NCI-H1105 (cell line): Measurements from ENCODE around the gene CENPU.
"Not testable (repeated sequence)": the region's sequence is repeated elsewhere in the genome, so short reads cannot be mapped to it uniquely, and the experiment has no call there.

Experiments
- DNase-seq: peaks from one replicate; lab custom pipeline; 2025; lab: John Stamatoyannopoulos, UW

CENPU gene

GRCh38 chr4:184664445-184665210, 69.3 kb downstream of the CENPU start:
- no peak for DNase-seq

DNA sequence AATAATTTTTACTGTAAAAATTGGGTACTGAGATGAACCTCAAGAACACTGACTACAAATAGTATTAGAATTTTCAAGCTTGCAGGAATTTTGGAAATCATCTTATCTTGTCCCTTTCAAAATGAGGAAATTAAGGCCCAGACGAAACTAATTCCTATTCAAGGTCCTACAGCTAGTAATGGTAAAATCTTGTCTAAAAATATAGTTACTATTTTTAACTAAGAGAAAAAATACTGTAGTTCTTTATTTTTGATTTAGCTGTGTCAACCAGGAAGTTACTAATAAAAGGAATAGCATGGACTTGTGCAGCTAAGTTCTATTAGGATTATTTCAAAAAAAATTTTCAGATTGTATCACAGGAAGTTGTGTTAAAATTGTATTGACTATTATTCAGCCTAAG, 71.7 kb downstream of the CENPU start:
- DNase-seq, result no peak

DNA sequence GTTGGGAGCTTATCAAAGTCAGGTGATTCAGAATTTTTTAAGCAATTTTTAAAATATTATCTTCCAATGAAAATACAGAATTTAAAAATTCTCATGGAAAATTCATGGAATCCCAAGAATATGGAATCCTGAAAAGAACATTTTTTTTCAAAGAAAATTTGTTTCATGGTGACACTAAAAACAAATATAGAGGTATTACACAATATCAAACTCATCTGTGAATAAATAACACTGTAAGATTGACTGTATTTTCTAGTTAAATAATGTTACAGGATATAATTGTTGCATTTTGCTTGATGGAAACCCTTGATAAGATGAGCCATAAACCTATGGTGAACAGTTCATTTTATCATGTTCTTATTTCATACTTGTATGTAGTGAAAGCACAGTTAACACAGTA, 72.9 kb downstream of the CENPU start:
- no peak for DNase-seq

- DNase-seq, result not testable (repeated sequence)
These were observed 76.1 kb downstream of the CENPU start for GRCh38 chr4:184657820-184658219.

DNA sequence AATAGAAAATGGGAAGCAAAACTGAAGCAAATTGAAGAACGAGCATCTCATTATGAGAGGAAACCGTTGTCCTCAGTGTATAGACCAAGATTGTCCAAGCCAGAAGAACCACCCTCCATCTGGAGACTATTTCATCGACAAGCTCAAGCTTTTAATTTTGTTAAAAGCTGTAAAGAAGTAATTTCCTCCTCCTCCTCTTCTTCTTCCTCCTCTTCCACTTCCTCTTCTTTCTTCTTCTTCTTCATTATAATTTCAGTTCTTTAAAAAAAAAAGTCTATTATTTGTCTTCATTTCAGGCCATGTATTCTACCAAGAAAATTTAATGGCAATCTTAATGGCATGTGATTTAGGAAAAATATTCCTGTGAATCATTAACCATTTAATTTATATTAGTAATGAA, 76.8 kb downstream of the CENPU start:
- DNase-seq, result no peak

- DNase-seq, result no peak
These were observed 77.7 kb downstream of the CENPU start for GRCh38 chr4:184655889-184656869.

DNA sequence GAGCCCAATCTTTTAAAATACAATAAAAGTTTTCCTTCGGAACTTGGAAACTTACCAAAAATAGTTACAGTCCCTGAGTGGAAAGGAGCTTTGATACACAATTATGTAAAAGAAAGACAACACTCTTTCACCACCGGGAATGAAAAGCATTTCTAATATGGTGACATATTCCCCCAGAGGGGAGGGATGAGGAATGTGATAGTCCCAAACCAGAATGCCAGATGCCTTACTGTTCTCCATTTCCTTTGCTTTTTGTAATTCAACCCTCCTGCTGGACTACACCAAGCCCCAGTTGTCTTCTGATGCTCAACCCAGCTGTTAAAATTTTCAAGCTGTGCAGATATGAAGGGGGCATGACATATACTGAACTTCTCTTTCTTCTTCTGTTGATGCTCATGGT, 80.2 kb downstream of the CENPU start:
- no peak for DNase-seq

DNA sequence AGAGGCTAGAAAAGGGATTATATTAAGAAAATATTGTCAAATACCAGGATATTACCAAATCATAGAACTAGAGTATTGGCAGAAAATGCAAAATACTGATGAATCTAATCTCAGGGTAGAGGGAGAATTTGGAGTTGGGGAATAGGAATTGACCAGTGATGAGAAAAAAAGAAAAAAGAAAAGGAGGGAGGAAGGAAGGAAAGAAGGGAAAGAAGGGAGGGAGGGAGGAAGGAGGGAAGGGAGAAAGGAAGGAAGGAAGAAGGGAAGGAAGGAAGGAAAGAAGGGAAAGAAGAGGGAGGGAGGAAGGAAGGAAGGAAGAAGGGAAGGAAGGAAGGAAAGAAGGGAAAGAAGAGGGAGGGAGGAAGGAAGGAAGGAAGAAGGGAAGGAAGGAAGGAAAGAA, 81.2 kb downstream of the CENPU start:
- not testable (repeated sequence) for DNase-seq

- DNase-seq, result no peak
These were observed 82.0 kb downstream of the CENPU start for GRCh38 chr4:184651899-184652298.

GRCh38 chr4:184649971-184650855, 83.7 kb downstream of the CENPU start:
- DNase-seq, result no peak

- DNase-seq, result peak; percentile 87
These were observed 84.6 kb downstream of the CENPU start, which contains the start of the genes CASP3 and PRIMPOL for GRCh38 chr4:184649026-184649970. CASP3 (minus strand) TSS chr4:184649447; CDS start chr4:184638453, 10,994 bp downstream. PRIMPOL (plus strand) TSS chr4:184649738; CDS start chr4:184657141, 7,403 bp downstream.

DNA sequence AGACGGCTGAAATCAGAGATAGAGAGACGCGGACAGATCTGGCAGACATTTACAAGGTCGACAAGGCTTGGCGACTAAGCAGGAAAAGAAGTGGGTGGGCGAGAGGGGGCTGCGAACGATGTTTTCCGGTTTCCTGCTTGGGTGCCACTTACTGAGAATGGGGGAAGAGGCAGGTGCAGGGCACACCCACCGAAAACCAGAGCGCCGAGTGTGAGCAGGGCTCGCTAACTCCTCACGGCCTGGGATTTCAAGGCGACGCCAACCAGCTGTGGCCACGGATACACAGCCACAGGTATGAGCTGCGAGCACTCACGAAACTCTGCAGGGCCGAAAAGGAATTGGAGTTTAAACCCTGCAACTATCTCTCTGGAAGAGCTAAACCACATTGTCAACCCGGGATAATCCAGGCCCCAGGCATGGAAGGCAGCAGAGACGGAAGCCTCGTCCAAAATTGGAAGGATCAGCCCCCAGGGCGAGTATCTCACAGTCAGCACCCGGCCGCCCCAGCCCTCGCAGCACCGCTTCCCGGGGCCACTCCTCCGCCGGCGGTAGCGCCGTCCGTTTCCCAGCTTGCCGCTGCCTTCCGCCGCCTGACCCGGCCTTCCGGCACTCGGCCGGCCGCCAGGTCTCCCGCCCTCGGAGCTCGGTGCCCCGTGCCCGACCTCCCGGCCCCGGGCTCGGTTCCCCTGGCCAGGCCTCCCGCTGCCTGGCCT, 85.4 kb downstream of the CENPU start:
- no peak for DNase-seq

DNA sequence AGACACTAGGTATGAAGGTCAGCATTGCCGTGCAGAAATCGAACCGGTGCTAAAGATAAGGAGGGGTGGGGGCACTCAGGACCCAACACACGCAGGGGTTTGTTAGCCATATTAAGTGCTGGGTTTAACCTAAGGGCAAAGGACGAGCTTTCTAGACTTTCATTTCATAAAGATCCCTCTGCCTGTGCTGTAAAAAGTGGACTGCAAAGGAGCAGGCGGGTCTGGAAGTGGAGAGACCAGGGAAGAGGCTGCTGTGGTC, 85.9 kb downstream of the CENPU start:
- no peak for DNase-seq

DNA sequence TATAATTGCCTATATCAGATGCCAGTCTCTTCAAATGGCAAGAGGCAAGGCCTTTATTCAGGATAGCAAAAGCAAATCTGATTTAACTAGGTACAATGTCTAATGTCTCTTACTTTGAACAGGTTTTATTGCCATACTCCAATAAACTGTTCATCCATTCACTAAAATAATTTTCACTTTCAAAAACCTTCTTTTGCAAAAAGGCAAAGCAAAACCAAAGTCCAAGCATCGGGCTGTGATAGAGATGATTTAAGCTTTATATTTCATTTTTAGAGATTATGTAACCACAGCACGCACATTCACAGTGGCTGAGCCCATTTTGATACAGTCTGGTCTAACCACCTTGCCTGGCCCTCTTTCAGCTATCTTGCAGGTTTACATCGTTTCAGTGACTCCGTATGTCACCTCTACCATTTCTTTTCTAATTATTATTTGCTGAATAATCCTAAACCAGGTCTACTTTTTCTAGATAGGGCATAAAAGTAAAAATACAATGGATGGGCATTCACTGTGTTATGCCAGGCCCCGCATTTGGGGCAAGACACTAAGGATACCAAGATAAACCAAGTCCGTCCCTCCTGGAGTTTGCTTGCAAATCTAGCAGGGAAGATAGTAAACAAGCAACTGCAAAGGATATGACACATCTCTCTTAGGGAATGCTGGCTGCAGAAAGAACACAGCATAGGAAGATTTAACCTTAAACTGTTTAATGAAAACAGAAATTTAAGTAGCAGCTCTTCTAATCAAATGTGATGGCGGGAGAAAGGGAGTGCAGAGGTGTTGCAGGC, 86.4 kb downstream of the CENPU start:
- no peak for DNase-seq

GRCh38 chr4:184645904-184646610, 87.8 kb downstream of the CENPU start:
- DNase-seq, result no peak

DNA sequence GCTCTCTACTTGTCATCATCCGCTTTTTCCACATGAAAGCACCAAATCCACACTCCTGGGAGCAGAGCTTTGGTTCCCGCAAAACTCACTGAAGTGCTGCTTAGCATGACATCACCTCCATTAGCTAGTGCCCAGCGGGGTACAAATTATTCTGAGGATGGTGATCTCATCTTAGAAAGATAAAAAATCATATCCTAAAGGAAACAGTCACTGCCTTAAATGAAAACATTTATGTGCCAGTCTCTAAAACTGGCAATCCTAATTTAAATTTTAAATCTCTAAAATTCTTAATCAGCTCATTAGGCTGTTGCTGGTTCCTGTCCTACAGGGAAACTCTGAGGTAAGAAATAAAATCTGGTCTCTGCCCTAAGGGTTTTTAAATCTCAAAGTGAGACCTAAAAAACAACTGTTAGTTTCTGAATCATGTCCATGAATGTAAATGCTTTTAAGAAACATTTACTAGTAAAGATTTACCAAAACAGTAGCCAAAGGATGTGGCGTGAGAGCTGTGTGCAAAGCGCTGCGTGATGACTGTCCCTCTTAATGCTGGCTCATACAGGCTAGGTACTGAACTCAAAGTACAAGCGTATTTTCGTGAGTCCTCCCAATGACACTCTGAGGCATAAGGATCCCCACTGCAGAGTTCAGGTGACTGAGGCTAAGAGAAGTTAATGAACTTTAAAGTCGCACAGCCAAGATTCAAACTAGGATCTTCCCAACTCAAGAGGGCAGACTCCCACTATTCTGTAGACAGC, 89.2 kb downstream of the CENPU start:
- DNase-seq, result no peak
